CD4-positive, alpha-beta T cell treated with Interleukin-10 for 1 hour (primary cell): ENCODE data around the gene RNF5.
"Not testable (repeated sequence)": the region's sequence is repeated elsewhere in the genome, so short reads cannot be mapped to it uniquely, and the experiment has no call there.

Experiments used
- DNase-seq: peaks from one replicate; pipeline ENCODE4 v3.0.0-alpha.2; 2020

Gene RNF5

GRCh38 chr6:32190054-32190851, 12.0 kb downstream of the RNF5 start, which contains the start of gene PBX2:
PBX2 (minus strand) TSS chr6:32190202; CDS start chr6:32189915, 287 bp downstream.
- DNase-seq = peak; percentile 92

- DNase-seq = no peak
These were observed 12.9 kb downstream of the RNF5 start for GRCh38 chr6:32190911-32191677.

- peak; percentile 64 for DNase-seq
These were observed 13.7 kb downstream of the RNF5 start for GRCh38 chr6:32191696-32192607.

GRCh38 chr6:32192608-32193039, 14.4 kb downstream of the RNF5 start, which contains the start of gene GPSM3:
GPSM3 (minus strand) TSS chr6:32192643; CDS start chr6:32192513, 130 bp downstream.
- DNase-seq = peak; percentile 63

GRCh38 chr6:32193096-32193495, 14.9 kb downstream of the RNF5 start:
- DNase-seq = not testable (repeated sequence)

GRCh38 chr6:32194388-32194787, 16.2 kb downstream of the RNF5 start:
- no peak for DNase-seq

- peak; percentile 55 for DNase-seq
These were observed 16.8 kb downstream of the RNF5 start for GRCh38 chr6:32194825-32195651.

GRCh38 chr6:32195652-32195901, 17.4 kb downstream of the RNF5 start:
- DNase-seq = peak; percentile 100

- DNase-seq = peak; percentile 75
These were observed 17.9 kb downstream of the RNF5 start for GRCh38 chr6:32195902-32196681.

- DNase-seq = no peak
These were observed 18.7 kb downstream of the RNF5 start for GRCh38 chr6:32196682-32197616.

GRCh38 chr6:32198345-32198696, 20.1 kb downstream of the RNF5 start:
- DNase-seq = no peak

- DNase-seq = no peak
These were observed 20.7 kb downstream of the RNF5 start for GRCh38 chr6:32198866-32199265.

GRCh38 chr6:32200711-32201475, 22.7 kb downstream of the RNF5 start:
- DNase-seq = no peak

GRCh38 chr6:32202186-32202585, 24.0 kb downstream of the RNF5 start:
- no peak for DNase-seq

- no peak for DNase-seq
These were observed 25.4 kb downstream of the RNF5 start for GRCh38 chr6:32203426-32204267.

- DNase-seq = no peak
These were observed 26.1 kb downstream of the RNF5 start for GRCh38 chr6:32204268-32204715.

GRCh38 chr6:32208996-32209395, 30.8 kb downstream of the RNF5 start:
- no peak for DNase-seq

GRCh38 chr6:32210191-32210601, 32.0 kb downstream of the RNF5 start:
- DNase-seq = no peak
